ENCODE results near the gene TUBD1. TPM values are rescaled to one million over a fixed set of nuclear protein-coding genes. Genes with fewer than 3 reads are reported as not detected.
"Not testable (repeated sequence)": the region's sequence is repeated elsewhere in the genome, so short reads cannot be mapped to it uniquely, and the experiment has no call there.

TUBD1 gene
- total and polyA plus RNA-seq, 8 donors: 5.9 to 28.6 (median 13.8) TPM; not detected in 1

DNA sequence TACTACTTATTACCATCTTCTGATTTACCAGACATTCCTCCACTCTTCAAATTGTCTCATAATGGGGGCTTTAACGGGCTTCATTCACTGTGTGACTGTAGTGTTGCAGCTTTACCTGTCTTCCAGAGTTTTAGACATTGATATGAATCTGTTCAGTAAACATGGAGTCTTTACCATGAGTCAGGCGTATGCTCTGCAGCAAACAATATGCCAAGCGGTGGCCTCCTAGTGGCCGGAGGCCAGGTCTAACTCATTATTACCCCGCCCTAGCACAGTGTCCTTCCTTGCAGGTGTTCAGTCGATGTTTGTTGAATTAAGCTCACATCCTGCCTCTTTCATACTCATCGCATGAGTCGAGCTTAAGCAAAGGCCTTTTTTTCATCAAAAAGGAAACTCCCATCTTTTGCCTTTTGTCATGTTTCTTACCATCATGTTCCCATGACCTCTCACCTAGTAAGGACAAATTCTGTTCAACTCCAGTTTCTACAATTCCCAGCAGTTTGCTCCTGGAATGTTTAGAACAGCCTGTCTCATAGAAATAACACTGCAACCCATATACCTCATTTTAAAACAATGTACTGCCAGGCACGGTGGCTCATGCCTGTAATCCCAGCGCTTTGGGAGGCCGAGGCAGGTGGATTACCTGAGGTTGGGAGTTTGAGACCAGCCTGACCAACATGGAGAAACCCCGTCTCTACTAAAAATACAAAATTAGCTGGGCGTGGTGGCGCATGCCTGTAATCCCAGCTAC, 39.4 kb downstream of the TUBD1 start:
- H3K4me3 ChIP-seq: no peak overlapping the region
- H3K4me1 ChIP-seq: peaks cover 47 to 94% (median 72%) of the 10 kb centered on the region in 4 donors
- peak; percentile 87 to 91 for DNase-seq
- peak overlapping the region; percentile 80 to 100 (median 96) for H3K27ac ChIP-seq
- WGBS, 5 donors: 50 to 61% (median 54%) methylated on average over 14 of the region's 14 CpGs
- H3K9me3 ChIP-seq: no peaks in the 10 kb centered on the region
- no peaks in the 10 kb centered on the region for H3K27me3 ChIP-seq
- TF ChIP-seq POLR2AphosphoS5 (IDR thresholded peaks at IDR 0.05): peak in 2 of 3 donors; percentile 73 to 88
- TF ChIP-seq, protein P1, sequence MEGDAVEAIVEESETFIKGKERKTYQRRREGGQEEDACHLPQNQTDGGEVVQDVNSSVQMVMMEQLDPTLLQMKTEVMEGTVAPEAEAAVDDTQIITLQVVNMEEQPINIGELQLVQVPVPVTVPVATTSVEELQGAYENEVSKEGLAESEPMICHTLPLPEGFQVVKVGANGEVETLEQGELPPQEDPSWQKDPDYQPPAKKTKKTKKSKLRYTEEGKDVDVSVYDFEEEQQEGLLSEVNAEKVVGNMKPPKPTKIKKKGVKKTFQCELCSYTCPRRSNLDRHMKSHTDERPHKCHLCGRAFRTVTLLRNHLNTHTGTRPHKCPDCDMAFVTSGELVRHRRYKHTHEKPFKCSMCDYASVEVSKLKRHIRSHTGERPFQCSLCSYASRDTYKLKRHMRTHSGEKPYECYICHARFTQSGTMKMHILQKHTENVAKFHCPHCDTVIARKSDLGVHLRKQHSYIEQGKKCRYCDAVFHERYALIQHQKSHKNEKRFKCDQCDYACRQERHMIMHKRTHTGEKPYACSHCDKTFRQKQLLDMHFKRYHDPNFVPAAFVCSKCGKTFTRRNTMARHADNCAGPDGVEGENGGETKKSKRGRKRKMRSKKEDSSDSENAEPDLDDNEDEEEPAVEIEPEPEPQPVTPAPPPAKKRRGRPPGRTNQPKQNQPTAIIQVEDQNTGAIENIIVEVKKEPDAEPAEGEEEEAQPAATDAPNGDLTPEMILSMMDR (IDR thresholded peaks at IDR 0.05): peak in 4 of 7 experiments; percentile 48 to 63 (median 58)
- no peak for TF ChIP-seq POLR2A (IDR thresholded peaks at IDR 0.05)
- H3K36me3 ChIP-seq: no peaks in the 10 kb centered on the region
- intact Hi-C loops (cut with DNase I; ENCODE audit: low total_unique reads): no loop called here

DNA sequence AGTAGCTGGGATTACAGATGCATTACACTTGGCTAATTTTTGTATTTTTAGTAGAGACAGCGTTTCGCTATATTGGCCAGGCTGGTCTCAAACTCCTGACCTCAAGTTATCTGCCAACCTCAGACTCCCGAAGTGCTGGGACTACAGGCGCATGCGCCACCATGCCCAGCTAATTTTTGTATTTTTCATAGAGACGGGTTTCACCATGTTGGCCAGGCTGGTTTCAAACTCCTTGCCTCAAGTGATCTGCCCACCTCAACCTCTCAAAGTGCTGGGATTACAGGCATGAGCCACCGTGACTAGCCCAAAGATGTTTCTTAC, 39.9 kb downstream of the TUBD1 start:
- H3K9me3 ChIP-seq; H3K4me3 ChIP-seq; intact Hi-C loops (cut with DNase I; ENCODE audit: low total_unique reads); H3K36me3 ChIP-seq; H3K27me3 ChIP-seq: not testable (repeated sequence)
- 92 to 97% (median 94%) methylated on average over 7 of the region's 7 CpGs for WGBS, 5 donors
- H3K4me1 ChIP-seq: peaks cover 47 to 97% (median 74%) of the 10 kb centered on the region in 4 donors
- peak overlapping the region; percentile 74 to 100 (median 96) for H3K27ac ChIP-seq
- DNase-seq: peak in 1 of 2 donors; percentile 13

DNA sequence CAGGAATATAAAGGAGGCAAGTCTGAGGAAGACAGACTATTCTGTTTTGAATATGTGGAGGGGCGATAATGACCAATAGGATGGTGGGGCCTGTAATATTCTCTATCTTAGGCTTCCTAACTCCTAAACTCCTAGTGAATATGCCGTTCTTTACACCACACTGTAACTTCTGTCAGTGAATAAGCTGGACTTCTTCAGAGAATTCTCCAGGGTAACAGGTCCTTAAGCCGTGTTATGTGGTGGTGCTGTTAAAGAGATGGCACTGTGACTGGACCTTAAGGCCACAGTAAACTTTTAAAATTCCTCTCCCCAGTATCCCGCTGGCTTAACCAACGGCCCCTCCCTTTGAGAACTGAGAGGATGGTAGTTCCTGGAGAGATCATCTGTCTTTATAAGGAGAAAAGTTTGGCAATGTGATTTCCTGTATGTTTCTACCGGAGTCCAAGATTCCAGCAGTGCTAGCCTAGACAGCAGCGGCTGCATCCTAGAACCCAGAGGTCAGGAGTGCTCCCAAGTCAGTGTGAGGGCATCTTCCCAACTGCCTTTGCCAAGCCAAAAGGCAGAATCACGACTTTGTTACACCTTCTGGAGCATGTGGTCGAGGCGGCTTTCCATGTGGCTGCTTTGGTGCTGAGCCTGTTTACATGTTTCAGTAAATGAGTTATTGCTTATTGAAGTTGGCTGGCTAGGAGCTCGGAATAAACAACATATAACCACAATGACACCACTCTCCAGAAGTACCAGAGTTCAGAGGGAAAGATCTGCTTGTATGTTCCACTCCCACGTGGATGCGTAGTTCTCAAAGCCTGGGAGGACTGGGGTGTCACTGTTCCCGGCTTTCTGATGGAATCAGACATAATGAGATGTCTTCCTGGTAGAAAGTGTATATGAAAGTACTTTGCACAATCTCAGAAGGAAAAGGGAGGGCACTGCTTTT, 41.0 kb downstream of the TUBD1 start:
- H3K27ac ChIP-seq: peak overlapping the region; percentile 86 to 100 (median 96)
- peaks cover 56 to 97% (median 84%) of the 10 kb centered on the region in 4 donors for H3K4me1 ChIP-seq
- no peaks in the 10 kb centered on the region for H3K36me3 ChIP-seq
- peak; percentile 47 to 64 for DNase-seq
- TF ChIP-seq POLR2AphosphoS5 (IDR thresholded peaks at IDR 0.05) (peak in 2 of 3 donors; percentile 21 to 61), POLR2A (IDR thresholded peaks at IDR 0.05) (no peak), EP300 (IDR thresholded peaks at IDR 0.05) (peak; percentile 54)
- TF ChIP-seq, protein P1 (IDR thresholded peaks at IDR 0.05): no peak
- H3K27me3 ChIP-seq: no peaks in the 10 kb centered on the region
- intact Hi-C loops (cut with DNase I; ENCODE audit: low total_unique reads): no loop called here
- WGBS, 5 donors: 47 to 65% (median 64%) methylated on average over 14 of the region's 14 CpGs
- no peaks in the 10 kb centered on the region for H3K9me3 ChIP-seq
- H3K4me3 ChIP-seq: no peak overlapping the region

DNA sequence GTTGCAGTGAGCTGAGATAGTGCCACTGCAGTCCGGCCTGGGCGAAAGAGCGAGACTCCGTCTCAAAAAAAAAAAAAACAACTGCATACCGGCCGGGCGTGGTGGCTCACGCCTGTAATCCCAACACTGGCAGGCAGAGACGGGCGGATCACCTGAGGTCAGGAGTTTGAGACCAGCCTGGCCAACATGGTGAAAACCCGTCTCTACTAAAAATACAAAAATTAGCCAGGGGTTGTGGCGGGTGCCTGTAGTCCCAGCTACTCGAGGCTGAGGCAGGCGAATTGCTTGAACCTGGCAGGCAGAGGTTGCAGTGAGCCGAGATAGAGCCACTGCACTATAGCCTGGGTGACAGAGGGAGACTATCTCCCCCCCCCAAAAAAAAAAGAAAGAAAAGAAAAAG, 42.4 kb downstream of the TUBD1 start:
- 48 to 76% (median 56%) methylated on average over 15 of the region's 15 CpGs for WGBS, 5 donors
- H3K36me3 ChIP-seq; intact Hi-C loops (cut with DNase I; ENCODE audit: low total_unique reads); H3K9me3 ChIP-seq; H3K27me3 ChIP-seq; H3K4me3 ChIP-seq: not testable (repeated sequence)
- peak in 1 of 2 donors; percentile 30 for DNase-seq
- H3K27ac ChIP-seq: peak overlapping the region; percentile 92 to 100 (median 96)
- H3K4me1 ChIP-seq: peaks cover 61 to 100% (median 89%) of the 10 kb centered on the region in 4 donors

DNA sequence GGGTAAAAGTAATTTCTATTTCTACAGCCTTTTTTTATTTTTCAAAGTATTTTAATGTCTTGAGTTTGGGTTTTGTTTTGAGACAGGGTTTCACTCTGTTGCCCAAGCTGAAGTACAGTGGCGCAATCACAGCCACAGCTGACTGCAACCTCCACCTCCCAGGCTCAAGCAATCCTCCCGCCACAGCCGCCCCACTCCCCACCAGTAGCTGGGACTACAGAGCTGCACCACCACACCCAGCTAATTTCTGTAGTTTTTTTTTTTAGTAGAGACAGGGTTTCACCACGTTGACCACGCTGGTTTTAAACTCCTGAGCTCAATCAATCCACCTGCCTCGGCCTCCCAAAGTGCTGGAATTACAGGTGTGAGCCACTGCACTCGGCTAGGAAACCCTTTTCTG, 44.0 kb downstream of the TUBD1 start:
- Histone ChIP-seq H3K4me1 (peaks cover 57 to 98% (median 89%) of the 10 kb centered on the region in 4 donors), H3K27ac (peak overlapping the region; percentile 92 to 100 (median 96)), H3K27me3 (no peaks in the 10 kb centered on the region), H3K36me3 (no peaks in the 10 kb centered on the region), H3K9me3 (no peaks in the 10 kb centered on the region), H3K4me3 (peak overlapping the region in 2 of 4 donors; percentile 6 to 7)
- peak in 2 of 3 donors; percentile 52 to 61 for TF ChIP-seq POLR2AphosphoS5 (IDR thresholded peaks at IDR 0.05)
- no peak for TF ChIP-seq POLR2A (IDR thresholded peaks at IDR 0.05)
- TF ChIP-seq EP300 (IDR thresholded peaks at IDR 0.05): no peak
- TF ChIP-seq, protein P1 (IDR thresholded peaks at IDR 0.05): no peak
- intact Hi-C loops (cut with DNase I; ENCODE audit: low total_unique reads): no loop called here
- 22 to 54% (median 37%) methylated on average over 6 to 7 of the region's 7 CpGs for WGBS, 5 donors
- peak; percentile 74 to 75 for DNase-seq
